CD4-positive, alpha-beta T cell (primary cell): ENCODE measurements around the gene MTOR. TPM values are rescaled to one million over a fixed set of nuclear protein-coding genes. Genes with fewer than 3 reads are reported as not detected.

ENCODE experiments used
- ATAC-seq: fragments of 200-7000 bp; cut with Tn5 transposase; one replicate; pipeline ENCODE4 v1.10.0; 2022; ENCODE audit warnings: mild to moderate bottlenecking; ENCODE audit not compliant: poor library complexity
- CTCF ChIA-PET: fragments of 350-600 bp; sonication (Branson Sonifier 250); formaldehyde crosslinking; loops from one replicate; lab custom pipeline; 2021; ENCODE audit warnings: antibody characterized with exemption, inconsistent platforms; lab: Charles Lee
- POLR2A ChIA-PET: fragments of 350-600 bp; sonication (Branson Sonifier 250); formaldehyde crosslinking; loops from one replicate; lab custom pipeline; 2021; ENCODE audit warnings: antibody characterized with exemption, inconsistent platforms; lab: Charles Lee
- DNase-seq, 14 experiments: peaks; one replicate each; pipeline ENCODE4 v3.0.0-alpha.2; 2013 to 2020; ENCODE audit warnings: mixed read lengths in 2 of 14
- H3K27ac ChIP-seq, 2 donors: one replicate each; pipeline versions ENCODE4 v1.5.1 to v1.7.0; 2013; ENCODE audit warnings: low read length in 2 of 2, low read depth in 1 of 2, mild to moderate bottlenecking in 1 of 2
- H3K27me3 ChIP-seq, 2 experiments: 1 replicate in 1 of 2; 2 replicates in 1 of 2; pipeline versions ENCODE4 v1.6.1 to v1.7.0; 2013; ENCODE audit warnings: low read length in 2 of 2, control low read depth in 1 of 2, mild to moderate bottlenecking in 1 of 2, moderate library complexity in 1 of 2; ENCODE audit not compliant: insufficient read depth in 2 of 2, control insufficient read depth in 1 of 2
- H3K36me3 ChIP-seq: one replicate; pipeline ENCODE4 v1.6.1; 2013; ENCODE audit warnings: low read length, control low read depth; ENCODE audit not compliant: insufficient read depth
- H3K4me1 ChIP-seq: one replicate; pipeline ENCODE4 v1.6.1; 2013; ENCODE audit warnings: low read length, control low read depth; ENCODE audit not compliant: insufficient read depth
- H3K4me3 ChIP-seq: one replicate; pipeline ENCODE4 v1.5.1; 2013; ENCODE audit warnings: mild to moderate bottlenecking, low read length, moderate library complexity
- H3K9me3 ChIP-seq, 2 experiments: 1 replicate in 1 of 2; 2 replicates in 1 of 2; pipeline versions ENCODE4 v1.6.1 to v1.7.0; 2013; ENCODE audit warnings: low read length in 2 of 2, mild to moderate bottlenecking in 2 of 2, control low read depth in 1 of 2, moderate library complexity in 1 of 2; ENCODE audit not compliant: control insufficient read depth in 1 of 2, insufficient read depth in 1 of 2
- H3K27ac Mint-ChIP-seq: one replicate; pipeline ENCODE4 v1.8.0; 2020; ENCODE audit warnings: mixed read lengths
- H3K27me3 Mint-ChIP-seq: one replicate; pipeline ENCODE4 v1.8.0; 2021; ENCODE audit warnings: mixed read lengths
- H3K36me3 Mint-ChIP-seq: one replicate; pipeline ENCODE4 v1.8.0; 2021; ENCODE audit warnings: low read depth, mixed read lengths
- H3K4me1 Mint-ChIP-seq: one replicate; pipeline ENCODE4 v1.8.0; 2021; ENCODE audit warnings: low read depth, mixed read lengths
- H3K4me3 Mint-ChIP-seq: one replicate; pipeline ENCODE4 v1.8.0; 2020; ENCODE audit warnings: mild to moderate bottlenecking, mixed read lengths
- H3K9me3 Mint-ChIP-seq: one replicate; pipeline ENCODE4 v1.8.0; 2020; ENCODE audit warnings: mixed read lengths
- CTCF ChIP-seq: fragments of 200-600 bp; IDR thresholded peaks from one replicate; pipeline ENCODE4 v1.8.0; 2022; ENCODE audit warnings: antibody characterized with exemption, mild to moderate bottlenecking
- intact Hi-C, 2 experiments: fragments of 100-400 bp; cut with DNase I in 1 of 2; cut with micrococcal nuclease in 1 of 2; formaldehyde crosslinking; loops; one replicate each; pipeline versions ENCODE4 v1.15.1 to v1.9.0; 2023 to 2025; cut with DNase I, micrococcal nuclease
- total RNA-seq, 174 experiments: library from RNA in 2 of 174; stranded (reverse) in 2 of 174; gene quantifications; one replicate each; pipeline ENCODE4 v1.2.3 and lab custom pipeline; 2021 to 2026

MTOR gene
- total RNA-seq, 2 experiments from 2014 or later = 27.3 to 28.9 TPM

GRCh38 chr1:11131816-11132215 is 130.5 kb downstream of the MTOR start:
- H3K27ac Mint-ChIP-seq = no peak overlapping the region
- H3K4me1 ChIP-seq = no peaks in the 10 kb centered on the region
- intact Hi-C loops = no loop called here
- no peak for DNase-seq
- no peak overlapping the region for H3K4me3 Mint-ChIP-seq
- H3K9me3 Mint-ChIP-seq = no peaks in the 10 kb centered on the region
- ChIA-PET POLR2A (no interaction called here), CTCF (interaction anchor here (1.1 kb wide), 1 partner anchor 94 kb away, joined by 3 read pairs; no protein-coding TSS in a partner anchor)
- no peak overlapping the region for H3K27ac ChIP-seq
- H3K9me3 ChIP-seq = no peaks in the 10 kb centered on the region
- ATAC-seq = no peak
- H3K4me1 Mint-ChIP-seq = no peaks in the 10 kb centered on the region
- H3K36me3 Mint-ChIP-seq = peaks cover 96% of the 10 kb centered on the region
- H3K36me3 ChIP-seq = peaks cover 80% of the 10 kb centered on the region
- TF ChIP-seq CTCF = no peak
- H3K27me3 ChIP-seq = no peaks in the 10 kb centered on the region
- no peak overlapping the region for H3K4me3 ChIP-seq
- H3K27me3 Mint-ChIP-seq = no peaks in the 10 kb centered on the region

- intact Hi-C loops = no loop called here
- no peak for DNase-seq
- no peaks in the 10 kb centered on the region for H3K4me1 ChIP-seq
- no peak for TF ChIP-seq CTCF
- no peaks in the 10 kb centered on the region for H3K9me3 ChIP-seq
- POLR2A ChIA-PET = no interaction called here
- Mint-ChIP-seq H3K27ac (no peak overlapping the region), H3K9me3 (no peaks in the 10 kb centered on the region), H3K27me3 (no peaks in the 10 kb centered on the region), H3K4me3 (no peak overlapping the region), H3K4me1 (no peaks in the 10 kb centered on the region), H3K36me3 (peaks cover 100% of the 10 kb centered on the region)
- H3K4me3 ChIP-seq = no peak overlapping the region
- no peaks in the 10 kb centered on the region for H3K27me3 ChIP-seq
- ATAC-seq = no peak
- peaks cover 85% of the 10 kb centered on the region for H3K36me3 ChIP-seq
- no peak overlapping the region for H3K27ac ChIP-seq
- CTCF ChIA-PET = interaction anchor here (1.0 kb wide), 1 partner anchor 93 kb away, joined by 4 read pairs; no protein-coding TSS in a partner anchor
Measured at GRCh38 chr1:11130406-11130805, 131.9 kb downstream of the MTOR start.

- H3K27me3 Mint-ChIP-seq = no peaks in the 10 kb centered on the region
- H3K4me3 Mint-ChIP-seq = no peak overlapping the region
- H3K36me3 Mint-ChIP-seq = peaks cover 100% of the 10 kb centered on the region
- Histone ChIP-seq H3K27ac (no peak overlapping the region), H3K9me3 (no peaks in the 10 kb centered on the region), H3K4me1 (no peaks in the 10 kb centered on the region), H3K27me3 (no peaks in the 10 kb centered on the region), H3K36me3 (peaks cover 87% of the 10 kb centered on the region), H3K4me3 (no peak overlapping the region)
- no peaks in the 10 kb centered on the region for H3K9me3 Mint-ChIP-seq
- TF ChIP-seq CTCF = no peak
- ChIA-PET CTCF (interaction anchor here (1.0 kb wide), 1 partner anchor 92 kb away, joined by 4 read pairs; no protein-coding TSS in a partner anchor), POLR2A (no interaction called here)
- H3K27ac Mint-ChIP-seq = no peak overlapping the region
- H3K4me1 Mint-ChIP-seq = no peaks in the 10 kb centered on the region
- ATAC-seq (no peak), DNase-seq (no peak)
- intact Hi-C loops = no loop called here
Measured at GRCh38 chr1:11129649-11130390, 132.5 kb downstream of the MTOR start.
